GM12891 (cell line): ENCODE data around the gene SEC24B.
"Not testable (repeated sequence)": the region's sequence is repeated elsewhere in the genome, so short reads cannot be mapped to it uniquely, and the experiment has no call there.

Experiments used
- DNase-seq: peaks from one replicate; pipeline ENCODE4 v3.0.0; 2011; ENCODE audit warnings: low spot score; ENCODE audit not compliant: insufficient read length
- FAIRE-seq: peaks from 2 replicates; lab custom pipeline; 2011; peaks lifted over from hg19 to GRCh38; lab: Jason Lieb, UNC
- PAX5 ChIP-seq: IDR thresholded peaks from 2 replicates; pipeline ENCODE4 v1.6.1; 2011; ENCODE audit warnings: low read length, moderate library complexity, mild to moderate bottlenecking; ENCODE audit not compliant: insufficient read depth, severe bottlenecking
- POLR2A ChIP-seq: IDR thresholded peaks from 2 replicates; pipeline ENCODE4 v1.6.1; 2011; ENCODE audit warnings: low read depth, low read length, control low read depth
- POLR2AphosphoS5 ChIP-seq: IDR thresholded peaks from 2 replicates; pipeline ENCODE4 v1.6.1; 2011; ENCODE audit warnings: low read depth, low read length, control low read depth
- POU2F2 ChIP-seq: IDR thresholded peaks from 2 replicates; pipeline ENCODE4 v1.6.1; 2011; ENCODE audit warnings: low read depth, mild to moderate bottlenecking, control low read depth, low read length, moderate library complexity
- SPI1 ChIP-seq: IDR thresholded peaks from 2 replicates; pipeline ENCODE4 v1.6.1; 2011; ENCODE audit warnings: low read depth, low read length, control low read depth
- TAF1 ChIP-seq: IDR thresholded peaks from 2 replicates; pipeline ENCODE4 v1.6.1; 2011; ENCODE audit warnings: low read depth, low read length, control low read depth

Gene SEC24B

GRCh38 chr4:109495514-109495913, 61.9 kb downstream of the SEC24B start:
- FAIRE-seq (no peak), DNase-seq (no peak)
- TF ChIP-seq PAX5 (no peak), POLR2AphosphoS5 (no peak), POLR2A (no peak)

GRCh38 chr4:109496875-109497274, 63.3 kb downstream of the SEC24B start:
- DNase-seq (no peak), FAIRE-seq (no peak)

DNA sequence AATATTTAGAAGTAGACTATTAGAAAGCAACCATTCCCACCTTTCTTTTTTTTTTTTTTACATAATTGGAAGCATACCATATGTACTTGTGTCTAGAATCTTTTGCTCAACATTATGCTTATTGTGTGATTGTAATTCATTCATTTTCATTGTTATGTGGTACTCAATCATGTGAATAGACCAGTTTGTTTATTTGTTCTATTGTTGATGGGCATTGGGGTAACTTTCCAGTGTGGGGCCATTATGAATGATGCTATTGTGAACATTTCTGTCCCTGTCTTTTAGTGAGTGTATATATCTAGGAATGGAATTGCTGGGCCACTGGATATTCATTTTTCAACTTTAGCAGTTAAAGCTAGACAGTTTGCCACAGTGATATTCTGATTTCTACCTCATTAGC, 63.9 kb downstream of the SEC24B start:
- TF ChIP-seq SPI1 (no peak), PAX5 (no peak), POLR2AphosphoS5 (no peak), POLR2A (no peak), POU2F2 (no peak)
- FAIRE-seq (no peak), DNase-seq (no peak)

More at GRCh38 chr4:109496875-109497274, 63.3 kb downstream of the SEC24B start:
- no peak for TF ChIP-seq POLR2A
- TF ChIP-seq SPI1 = no peak
- no peak for TF ChIP-seq TAF1
- TF ChIP-seq PAX5 = no peak
- no peak for TF ChIP-seq POU2F2
- no peak for TF ChIP-seq POLR2AphosphoS5

DNA sequence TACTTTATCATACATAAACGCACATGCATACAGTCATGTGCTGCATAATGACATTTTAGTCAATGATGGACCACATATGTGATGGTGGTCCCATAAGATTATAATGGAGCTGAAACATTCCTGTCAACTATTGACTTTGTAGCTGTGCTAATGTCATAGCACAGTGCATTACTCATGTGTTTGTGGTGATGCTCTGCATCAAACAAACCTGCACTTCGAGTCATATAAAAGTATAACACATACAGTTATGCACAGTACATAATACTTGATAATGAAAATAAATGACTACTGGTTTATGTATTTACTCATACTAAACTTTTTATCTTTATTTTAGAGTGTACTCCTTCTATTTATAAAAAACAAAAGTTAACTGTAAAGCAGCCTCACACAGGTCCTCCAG, 65.9 kb downstream of the SEC24B start:
- DNase-seq (no peak), FAIRE-seq (peak; percentile 54)
- TF ChIP-seq POU2F2 = no peak
- TF ChIP-seq POLR2A = no peak
- no peak for TF ChIP-seq POLR2AphosphoS5

- TF ChIP-seq POLR2A = no peak
- TF ChIP-seq PAX5 = no peak
- no peak for TF ChIP-seq TAF1
- no peak for TF ChIP-seq POU2F2
- TF ChIP-seq POLR2AphosphoS5 = no peak
- FAIRE-seq (no peak), DNase-seq (no peak)
These were observed 73.3 kb downstream of the SEC24B start for GRCh38 chr4:109506890-109507289.

DNA sequence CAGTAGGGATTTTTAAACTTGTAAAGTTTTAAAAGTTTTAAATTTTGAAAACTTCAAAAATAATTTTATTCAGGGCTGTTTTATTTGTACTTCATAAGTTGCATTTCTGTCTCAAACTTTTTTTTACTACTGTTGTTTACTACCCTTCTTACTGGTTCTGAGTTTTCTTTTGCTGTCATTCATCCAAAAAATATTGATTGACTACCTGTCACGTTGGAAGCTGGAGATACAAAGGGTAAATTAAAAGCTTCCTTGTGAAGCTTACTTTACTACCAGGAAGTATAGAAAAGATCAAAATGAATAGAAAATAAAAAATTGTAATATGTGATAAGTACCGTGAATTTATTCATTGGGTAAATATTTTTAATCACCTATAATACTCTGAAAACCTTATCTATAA, 77.1 kb downstream of the SEC24B start:
- no peak for TF ChIP-seq TAF1
- no peak for TF ChIP-seq PAX5
- no peak for TF ChIP-seq SPI1
- TF ChIP-seq POLR2A = no peak
- TF ChIP-seq POU2F2 = no peak
- DNase-seq = no peak
- FAIRE-seq = no peak

GRCh38 chr4:109511414-109511813, 77.8 kb downstream of the SEC24B start:
- FAIRE-seq = no peak
- TF ChIP-seq TAF1 (no peak), POLR2AphosphoS5 (no peak), SPI1 (no peak), POU2F2 (no peak), PAX5 (no peak), POLR2A (no peak)
- DNase-seq = no peak

DNA sequence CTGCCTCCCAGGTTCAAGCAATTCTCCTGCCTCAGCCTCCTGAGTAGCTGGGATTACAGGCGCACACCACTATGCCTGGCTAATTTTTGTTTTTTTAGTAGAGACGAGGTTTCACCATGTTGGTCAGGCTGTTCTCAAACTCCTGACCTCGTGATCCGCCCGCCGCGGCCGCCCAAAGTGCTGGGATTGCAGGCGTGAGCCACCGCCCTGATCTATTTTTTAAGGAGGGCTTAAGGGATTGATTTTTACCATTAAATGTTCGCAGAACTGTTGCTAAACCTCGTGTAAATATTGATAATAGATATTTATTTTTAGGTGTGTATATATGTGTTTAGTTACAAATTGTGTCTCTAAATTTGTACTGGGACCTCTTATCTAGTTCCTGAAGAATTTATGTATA, 79.8 kb downstream of the SEC24B start:
- DNase-seq, FAIRE-seq: not testable (repeated sequence)

- DNase-seq = no peak
- TF ChIP-seq TAF1 (no peak), POU2F2 (no peak), SPI1 (no peak), POLR2AphosphoS5 (no peak), PAX5 (no peak), POLR2A (no peak)
- no peak for FAIRE-seq
These were observed 98.6 kb downstream of the SEC24B start for GRCh38 chr4:109532182-109532581.

DNA sequence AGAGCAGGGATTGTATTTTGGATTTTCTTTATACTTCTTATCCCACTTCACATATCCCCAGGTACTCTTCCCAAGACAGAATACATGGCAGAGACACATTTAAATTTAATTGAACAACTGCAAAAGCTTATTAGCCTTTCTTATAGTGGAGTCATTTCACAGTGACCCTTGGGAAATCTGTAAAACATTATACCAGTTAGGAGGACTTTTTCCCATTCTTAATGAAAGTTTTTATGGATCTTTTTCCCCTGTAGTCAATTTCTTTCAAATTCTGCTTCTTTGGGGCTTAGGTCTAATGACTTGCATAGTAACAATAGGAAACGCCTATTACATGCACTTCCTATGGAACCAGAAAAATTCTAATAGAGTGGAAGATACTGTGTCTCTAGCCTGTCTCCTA, 111.8 kb downstream of the SEC24B start:
- DNase-seq (no peak), FAIRE-seq (no peak)
- TF ChIP-seq POU2F2 = no peak
- no peak for TF ChIP-seq TAF1
- TF ChIP-seq POLR2A = no peak
- TF ChIP-seq SPI1 = no peak
- TF ChIP-seq POLR2AphosphoS5 = no peak
- TF ChIP-seq PAX5 = no peak

- no peak for FAIRE-seq
These were observed 113.8 kb downstream of the SEC24B start for GRCh38 chr4:109547394-109547793.

GRCh38 chr4:109548655-109549054, 115.0 kb downstream of the SEC24B start:
- DNase-seq (no peak), FAIRE-seq (peak; percentile 65)
- TF ChIP-seq POU2F2 (no peak), SPI1 (no peak), POLR2A (no peak), PAX5 (no peak), POLR2AphosphoS5 (no peak)

More at GRCh38 chr4:109547394-109547793, 113.8 kb downstream of the SEC24B start:
- no peak for DNase-seq
- no peak for TF ChIP-seq TAF1
- TF ChIP-seq PAX5 = no peak
- no peak for TF ChIP-seq SPI1
- TF ChIP-seq POLR2AphosphoS5 = no peak
- TF ChIP-seq POU2F2 = no peak
- TF ChIP-seq POLR2A = no peak
